ENCODE measurements around the gene CRB3. TPM values are rescaled to one million over a fixed set of nuclear protein-coding genes. Genes with fewer than 3 reads are reported as not detected.

CRB3 gene
- total and polyA plus RNA-seq, 2 of the 8 experiments (the other 6 are each of a cell fraction or from before 2014, with no cell fraction given), result 21.1 to 24.6 TPM

- Histone ChIP-seq H3K4me1 (replicated peaks in 1 of 4; ENCODE audit: control insufficient read depth in 3 of 4, insufficient read depth in 4 of 4, low read length in 3 of 4) (peaks cover 0 to 4% (median 0%) of the 10 kb centered on the region in 4 experiments; a peak in 2 of 7 replicates), H2AFZ (ENCODE audit: low read length) (0 out of 2 replicates have a peak overlapping the region, but pooled peaks have one; percentile 6), H2BK15ac (ENCODE audit: low read length) (0 out of 2 replicates have a peak overlapping the region, but pooled peaks have one; percentile 72), H3K27ac (ENCODE audit: low read depth, low read length) (no peak overlapping the region), H3K14ac (ENCODE audit: insufficient read length) (no peak overlapping the region), H3K9ac (replicated peaks in 1 of 4; ENCODE audit: extremely low read depth in 1 of 4, low read depth in 3 of 4, low read length in 3 of 4) (no peak overlapping the region), H3K18ac (ENCODE audit: extremely low read depth, low read length) (peak overlapping the region; percentile 67; the same call in 1 of the 2 replicates), H3K23me2 (ENCODE audit: low read depth, low read length) (peaks cover 8% of the 10 kb centered on the region), H3K23ac (ENCODE audit: insufficient read length) (no peak overlapping the region), H4K91ac (replicated peaks; ENCODE audit: insufficient read length, low read length) (peak overlapping the region; percentile 93), H4K8ac (ENCODE audit: extremely low read depth, insufficient read depth, low read length) (peak overlapping the region; percentile 66), H3K56ac (replicated peaks; ENCODE audit: insufficient read length, low read depth, low read length) (peak overlapping the region; percentile 28), H3K79me1 (ENCODE audit: low read depth, low read length) (peaks cover 2% of the 10 kb centered on the region; the same call in 1 of the 2 replicates), H2BK20ac (ENCODE audit: low read length) (no peak overlapping the region), H2BK5ac (ENCODE audit: low read depth, low read length) (no peak overlapping the region), H3K4me3 (ENCODE audit: extremely low read depth in 1 of 4, insufficient read depth in 2 of 4, low read depth in 3 of 4, low read length in 4 of 4) (peak overlapping the region in 1 of 4 experiments; percentile 21; a peak in 1 of 8 replicates), H3K79me2 (ENCODE audit: control insufficient read depth in 1 of 2, insufficient read depth in 2 of 2, low read length in 2 of 2) (peaks cover 32% of the 10 kb centered on the region in 2 experiments), H3K4ac (replicated peaks; ENCODE audit: insufficient read length, low read depth, low read length) (peak overlapping the region; percentile 48), H2BK120ac (replicated peaks; ENCODE audit: low read depth, low read length) (peak overlapping the region; percentile 90), H4K20me1 (replicated peaks in 1 of 2; ENCODE audit: control insufficient read depth in 1 of 2, insufficient read depth in 2 of 2, low read length in 2 of 2) (peaks cover 30 to 31% of the 10 kb centered on the region in 2 experiments), H3K9me3 (ENCODE audit: insufficient read depth in 2 of 2, low read depth in 1 of 2, low read length in 1 of 2) (peaks cover 0 to 5% of the 10 kb centered on the region in 2 experiments; a peak in 2 of 4 replicates), H4K5ac (ENCODE audit: insufficient read length, low read depth, low read length) (peak overlapping the region; percentile 73), H2BK12ac (ENCODE audit: low read depth, low read length) (peak overlapping the region; percentile 71; the same call in 1 of the 2 replicates), H3K27me3 (replicated peaks in 1 of 4; ENCODE audit: control insufficient read depth in 3 of 4, extremely low read depth in 1 of 4, insufficient read depth in 3 of 4, low read length in 3 of 4) (peaks cover 0 to 6% (median 0%) of the 10 kb centered on the region in 4 experiments; a peak in 2 of 7 replicates), H2AK5ac (ENCODE audit: low read depth, low read length) (peak overlapping the region; percentile 91), H3K4me2 (ENCODE audit: insufficient read depth in 1 of 2, low read depth in 2 of 2, low read length in 2 of 2) (0 out of 4 replicates have a peak overlapping the region, but pooled peaks of 1 of the 2 experiments have one; percentile 10), H3K36me3 (ENCODE audit: control insufficient read depth in 2 of 4, insufficient read depth in 4 of 4, low read length in 3 of 4) (peaks cover 7 to 14% (median 12%) of the 10 kb centered on the region in 4 experiments; a peak in 7 of 8 replicates)
- 94% methylated on average over 21 of the region's 21 CpGs; no CpG with 5 or more reads in 1 of the 2 experiments for WGBS, 2 experiments (ENCODE audit: extremely low coverage in 1 of 2, insufficient coverage in 1 of 2, insufficient read length in 1 of 2, insufficient replicate concordance in 2 of 2, low coverage in 1 of 2, low lambda C conversion rate in 2 of 2, missing lambda C conversion rate in 1 of 2)
- ChIA-PET CTCF (ENCODE audit: partially characterized antibody) (interaction anchor here (0.6 to 1.6 kb wide), 5 partner anchors 8 to 56 kb away, joined by 3 to 7 read pairs (median 3); partner anchors contain the start of genes ALKBH7, DENND1C and SLC25A41), POLR2A (ENCODE audit: partially characterized antibody) (interaction anchor here (0.6 to 2.3 kb wide), 9 partner anchors 10 to 154 kb away, joined by 3 to 15 read pairs (median 5); partner anchors contain the start of genes ALKBH7, GTF2F1, SLC25A23 and TUBB4A)
- FAIRE-seq (no peak), DNase-seq (ENCODE audit: low read depth in 1 of 2, low spot score in 2 of 2) (no peak)
- TF ChIP-seq SP2 (IDR thresholded peaks at IDR 0.05; ENCODE audit: low read length) (no peak), TEAD4 (IDR thresholded peaks at IDR 0.05; ENCODE audit: low read depth, low read length) (no peak), SIRT6 (IDR thresholded peaks at IDR 0.05; ENCODE audit: low read length) (no peak), KDM5A (IDR thresholded peaks at IDR 0.05; ENCODE audit: low read length) (no peak), SP4 (IDR thresholded peaks at IDR 0.05; ENCODE audit: low read length) (no peak), PHF8 (conservative IDR thresholded peaks at IDR 0.05; ENCODE audit: low read depth, low read length) (no peak)
- TF ChIP-seq, protein P1, sequence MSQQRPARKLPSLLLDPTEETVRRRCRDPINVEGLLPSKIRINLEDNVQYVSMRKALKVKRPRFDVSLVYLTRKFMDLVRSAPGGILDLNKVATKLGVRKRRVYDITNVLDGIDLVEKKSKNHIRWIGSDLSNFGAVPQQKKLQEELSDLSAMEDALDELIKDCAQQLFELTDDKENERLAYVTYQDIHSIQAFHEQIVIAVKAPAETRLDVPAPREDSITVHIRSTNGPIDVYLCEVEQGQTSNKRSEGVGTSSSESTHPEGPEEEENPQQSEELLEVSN (IDR thresholded peaks at IDR 0.05), result peak; percentile 80; the same call in 1 of the 2 replicates
- TF ChIP-seq, protein P2, sequence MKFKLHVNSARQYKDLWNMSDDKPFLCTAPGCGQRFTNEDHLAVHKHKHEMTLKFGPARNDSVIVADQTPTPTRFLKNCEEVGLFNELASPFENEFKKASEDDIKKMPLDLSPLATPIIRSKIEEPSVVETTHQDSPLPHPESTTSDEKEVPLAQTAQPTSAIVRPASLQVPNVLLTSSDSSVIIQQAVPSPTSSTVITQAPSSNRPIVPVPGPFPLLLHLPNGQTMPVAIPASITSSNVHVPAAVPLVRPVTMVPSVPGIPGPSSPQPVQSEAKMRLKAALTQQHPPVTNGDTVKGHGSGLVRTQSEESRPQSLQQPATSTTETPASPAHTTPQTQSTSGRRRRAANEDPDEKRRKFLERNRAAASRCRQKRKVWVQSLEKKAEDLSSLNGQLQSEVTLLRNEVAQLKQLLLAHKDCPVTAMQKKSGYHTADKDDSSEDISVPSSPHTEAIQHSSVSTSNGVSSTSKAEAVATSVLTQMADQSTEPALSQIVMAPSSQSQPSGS (IDR thresholded peaks at IDR 0.05; ENCODE audit: low read length), result no peak
These were observed 38.1 kb upstream of the CRB3 start for GRCh38 chr19:6425732-6426620.

All from H1 (cell line).